DOHH2 (cell line): ENCODE measurements around the gene CACNA1A.

Experiments used
- EZH2phosphoT487 ChIP-seq: fragments of 200-600 bp; sonication (generic); IDR thresholded peaks from 2 replicates; pipeline ENCODE4 v1.6.1; 2017; ENCODE audit warnings: borderline replicate concordance, mild to moderate bottlenecking, antibody characterized with exemption, low read length, moderate library complexity, mixed read lengths
- TF ChIP-seq, protein P1 (sequence below): fragments of 200-600 bp; sonication (generic); IDR thresholded peaks from one replicate; pipeline ENCODE4 v1.5.1; 2014; ENCODE audit warnings: antibody characterized with exemption, mild to moderate bottlenecking, low read depth, low read length; ENCODE audit not compliant: poor library complexity, severe bottlenecking

DNA sequence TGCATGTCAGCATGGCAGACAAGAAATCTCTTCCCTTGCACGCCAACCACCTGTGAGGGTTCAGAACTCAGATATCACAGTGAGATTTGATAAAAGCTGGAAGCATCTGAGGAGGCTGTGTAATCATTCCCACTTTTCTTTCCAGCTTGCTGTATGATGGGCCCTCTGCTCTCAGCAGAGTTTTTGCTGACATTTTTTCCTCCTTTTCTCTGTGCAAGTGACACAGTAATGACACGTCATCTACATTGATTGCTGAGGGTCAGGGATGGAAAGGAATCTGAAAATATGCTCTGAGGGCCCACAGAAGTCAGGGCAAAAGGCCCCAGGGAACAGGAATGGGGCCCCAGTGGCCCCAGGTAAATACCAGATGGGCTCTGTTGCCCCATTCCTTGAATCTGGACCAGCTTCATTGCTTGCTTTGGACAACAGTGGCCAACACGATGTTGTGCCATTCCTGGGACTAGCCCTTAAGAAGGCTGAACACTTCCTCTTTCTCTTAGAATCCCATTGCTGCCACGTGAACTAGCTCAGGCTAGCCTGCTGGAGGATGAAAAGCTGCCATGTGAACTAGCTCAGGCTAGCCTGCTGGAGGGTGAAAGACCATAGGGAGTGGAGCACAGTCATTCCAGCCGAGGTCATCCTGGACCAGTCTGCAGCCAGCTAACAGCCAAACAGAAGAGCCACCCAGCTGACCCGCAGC, 68.2 kb downstream of the CACNA1A start:
- TF ChIP-seq, protein P1, sequence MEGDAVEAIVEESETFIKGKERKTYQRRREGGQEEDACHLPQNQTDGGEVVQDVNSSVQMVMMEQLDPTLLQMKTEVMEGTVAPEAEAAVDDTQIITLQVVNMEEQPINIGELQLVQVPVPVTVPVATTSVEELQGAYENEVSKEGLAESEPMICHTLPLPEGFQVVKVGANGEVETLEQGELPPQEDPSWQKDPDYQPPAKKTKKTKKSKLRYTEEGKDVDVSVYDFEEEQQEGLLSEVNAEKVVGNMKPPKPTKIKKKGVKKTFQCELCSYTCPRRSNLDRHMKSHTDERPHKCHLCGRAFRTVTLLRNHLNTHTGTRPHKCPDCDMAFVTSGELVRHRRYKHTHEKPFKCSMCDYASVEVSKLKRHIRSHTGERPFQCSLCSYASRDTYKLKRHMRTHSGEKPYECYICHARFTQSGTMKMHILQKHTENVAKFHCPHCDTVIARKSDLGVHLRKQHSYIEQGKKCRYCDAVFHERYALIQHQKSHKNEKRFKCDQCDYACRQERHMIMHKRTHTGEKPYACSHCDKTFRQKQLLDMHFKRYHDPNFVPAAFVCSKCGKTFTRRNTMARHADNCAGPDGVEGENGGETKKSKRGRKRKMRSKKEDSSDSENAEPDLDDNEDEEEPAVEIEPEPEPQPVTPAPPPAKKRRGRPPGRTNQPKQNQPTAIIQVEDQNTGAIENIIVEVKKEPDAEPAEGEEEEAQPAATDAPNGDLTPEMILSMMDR, result no peak
- TF ChIP-seq EZH2phosphoT487, result no peak
